Epithelial cell of esophagus (primary cell): ENCODE data around the gene UFD1.

Experiments used
- DNase-seq: peaks from one replicate; pipeline ENCODE4 v3.0.0; 2010; ENCODE audit warnings: low read depth
- H3K4me3 ChIP-seq: 2 replicates; pipeline ENCODE4 v1.5.1; 2011; ENCODE audit warnings: mild to moderate bottlenecking, low read length, control low read depth
- TF ChIP-seq, protein P1 (sequence below): IDR thresholded peaks from 2 replicates; pipeline ENCODE4 v1.5.1; 2011; ENCODE audit warnings: low read depth, mild to moderate bottlenecking, low read length, control low read depth, inconsistent platforms; ENCODE audit not compliant: insufficient read depth; ENCODE audit errors: missing control alignments

Gene UFD1

DNA sequence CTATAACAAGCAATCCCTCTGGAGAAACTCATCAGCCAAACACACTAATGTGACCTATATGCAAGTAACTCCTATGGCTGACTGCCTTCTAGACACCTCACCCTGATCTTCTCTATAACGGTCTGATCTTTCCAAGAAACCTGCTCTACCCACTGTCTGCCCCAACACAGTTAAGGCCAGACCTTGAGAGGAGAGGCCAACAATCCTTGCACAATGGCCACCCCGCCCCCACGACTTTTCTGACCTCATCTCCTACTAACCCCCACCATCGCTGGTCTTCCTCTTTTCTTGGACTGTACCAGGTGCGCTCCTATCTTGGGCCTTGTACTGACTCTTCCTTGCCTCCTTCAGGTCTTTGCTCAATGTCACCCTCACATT lies 59.9 kb downstream of the UFD1 start:
- H3K4me3 ChIP-seq: no peak overlapping the region
- DNase-seq: no peak
- TF ChIP-seq, protein P1, sequence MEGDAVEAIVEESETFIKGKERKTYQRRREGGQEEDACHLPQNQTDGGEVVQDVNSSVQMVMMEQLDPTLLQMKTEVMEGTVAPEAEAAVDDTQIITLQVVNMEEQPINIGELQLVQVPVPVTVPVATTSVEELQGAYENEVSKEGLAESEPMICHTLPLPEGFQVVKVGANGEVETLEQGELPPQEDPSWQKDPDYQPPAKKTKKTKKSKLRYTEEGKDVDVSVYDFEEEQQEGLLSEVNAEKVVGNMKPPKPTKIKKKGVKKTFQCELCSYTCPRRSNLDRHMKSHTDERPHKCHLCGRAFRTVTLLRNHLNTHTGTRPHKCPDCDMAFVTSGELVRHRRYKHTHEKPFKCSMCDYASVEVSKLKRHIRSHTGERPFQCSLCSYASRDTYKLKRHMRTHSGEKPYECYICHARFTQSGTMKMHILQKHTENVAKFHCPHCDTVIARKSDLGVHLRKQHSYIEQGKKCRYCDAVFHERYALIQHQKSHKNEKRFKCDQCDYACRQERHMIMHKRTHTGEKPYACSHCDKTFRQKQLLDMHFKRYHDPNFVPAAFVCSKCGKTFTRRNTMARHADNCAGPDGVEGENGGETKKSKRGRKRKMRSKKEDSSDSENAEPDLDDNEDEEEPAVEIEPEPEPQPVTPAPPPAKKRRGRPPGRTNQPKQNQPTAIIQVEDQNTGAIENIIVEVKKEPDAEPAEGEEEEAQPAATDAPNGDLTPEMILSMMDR: no peak

DNA sequence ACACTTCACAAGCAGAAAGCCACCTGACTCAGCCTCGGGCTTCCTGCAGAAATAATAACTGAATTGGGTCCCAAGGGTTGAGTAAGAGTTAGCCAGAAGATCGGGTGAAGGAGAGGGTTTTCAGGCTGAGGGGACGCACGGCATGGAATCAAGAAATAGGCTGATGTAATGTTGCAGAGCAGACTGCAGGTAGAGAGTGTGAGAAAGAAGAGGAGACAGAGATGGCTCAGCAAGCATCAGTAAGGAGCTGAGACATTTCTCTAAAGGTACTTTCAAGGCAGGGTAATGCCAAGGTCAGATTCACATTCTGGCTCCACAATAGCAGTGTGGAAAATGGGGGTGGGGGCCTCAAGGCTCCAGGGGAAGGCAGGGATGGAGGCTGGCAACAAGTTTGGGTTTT lies 66.1 kb downstream of the UFD1 start:
- H3K4me3 ChIP-seq: no peak overlapping the region
- TF ChIP-seq, protein P1: no peak
- DNase-seq: no peak

DNA sequence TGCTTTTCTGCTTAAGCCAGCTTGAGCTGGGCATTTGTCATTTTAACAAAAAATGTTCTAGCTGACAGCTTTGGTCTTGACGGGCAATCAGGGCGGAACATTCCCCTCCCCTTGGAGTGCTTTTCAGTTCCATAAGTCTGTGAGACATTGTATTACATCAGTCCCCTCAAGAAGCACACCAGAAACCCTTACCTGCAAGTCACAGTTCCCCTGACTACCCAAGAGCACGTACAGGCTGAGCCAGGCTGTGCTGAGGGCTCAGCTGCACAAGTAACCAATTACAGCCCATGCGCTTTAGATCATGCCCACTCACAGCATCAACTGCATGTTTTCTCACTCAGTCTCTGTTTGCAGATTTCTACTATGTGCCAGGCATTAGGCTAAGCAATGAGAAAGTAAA lies 66.5 kb downstream of the UFD1 start:
- TF ChIP-seq, protein P1: no peak
- H3K4me3 ChIP-seq: no peak overlapping the region
- no peak for DNase-seq

DNA sequence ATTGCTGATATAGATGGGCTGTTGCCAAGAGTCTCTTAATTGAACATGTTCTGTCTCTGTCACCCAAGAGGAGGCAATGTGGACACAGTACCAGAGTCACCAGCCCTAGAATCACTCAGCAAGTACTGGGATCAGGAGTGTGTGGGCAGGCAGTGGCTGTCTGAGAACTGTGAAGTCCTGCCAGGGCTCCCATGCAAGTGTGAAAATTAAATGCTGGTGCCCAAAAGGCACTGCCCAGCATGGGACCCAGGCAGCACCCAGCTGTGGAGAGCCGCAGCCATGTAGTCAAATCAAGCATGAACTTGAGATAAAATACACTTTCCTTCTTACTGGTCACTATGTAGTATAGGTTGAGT lies 67.3 kb downstream of the UFD1 start:
- TF ChIP-seq, protein P1: no peak
- H3K4me3 ChIP-seq: no peak overlapping the region
- no peak for DNase-seq

DNA sequence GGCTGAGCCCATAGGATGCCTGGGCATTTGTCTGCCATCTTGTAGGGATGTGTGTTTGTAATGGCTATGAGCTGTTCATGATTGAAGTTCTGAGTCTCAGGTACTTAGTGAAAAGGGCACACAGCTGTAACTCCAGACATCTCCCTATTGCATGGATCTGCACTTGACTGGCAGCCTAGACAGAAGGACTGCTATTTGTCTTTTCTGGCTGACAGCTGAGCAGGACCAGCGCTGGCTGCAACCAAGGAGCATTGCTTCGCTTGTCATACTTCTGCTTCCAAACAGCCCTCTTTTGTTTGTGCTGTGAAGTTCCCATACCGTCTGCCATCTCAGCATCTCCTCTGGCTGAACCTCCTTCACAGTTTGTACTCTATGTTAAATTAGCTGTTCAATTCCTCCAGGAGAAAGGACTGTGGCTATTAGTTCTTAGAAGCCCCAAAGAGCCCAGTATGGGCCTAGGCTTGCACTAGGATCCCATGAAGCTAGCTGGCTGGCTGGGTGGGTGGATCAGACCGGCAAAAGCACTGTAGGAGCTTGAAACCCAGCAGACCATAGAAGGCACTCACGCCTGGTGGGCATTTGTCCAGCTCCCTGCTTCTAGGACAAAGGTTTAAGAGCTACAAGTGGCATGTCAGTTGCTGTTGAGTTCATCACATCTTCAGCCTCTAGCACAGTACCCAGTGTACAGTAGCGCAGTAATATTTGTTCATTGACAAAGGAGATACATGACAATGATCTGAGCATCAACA lies 67.9 kb downstream of the UFD1 start:
- no peak overlapping the region for H3K4me3 ChIP-seq
- TF ChIP-seq, protein P1: no peak
- DNase-seq: no peak

DNA sequence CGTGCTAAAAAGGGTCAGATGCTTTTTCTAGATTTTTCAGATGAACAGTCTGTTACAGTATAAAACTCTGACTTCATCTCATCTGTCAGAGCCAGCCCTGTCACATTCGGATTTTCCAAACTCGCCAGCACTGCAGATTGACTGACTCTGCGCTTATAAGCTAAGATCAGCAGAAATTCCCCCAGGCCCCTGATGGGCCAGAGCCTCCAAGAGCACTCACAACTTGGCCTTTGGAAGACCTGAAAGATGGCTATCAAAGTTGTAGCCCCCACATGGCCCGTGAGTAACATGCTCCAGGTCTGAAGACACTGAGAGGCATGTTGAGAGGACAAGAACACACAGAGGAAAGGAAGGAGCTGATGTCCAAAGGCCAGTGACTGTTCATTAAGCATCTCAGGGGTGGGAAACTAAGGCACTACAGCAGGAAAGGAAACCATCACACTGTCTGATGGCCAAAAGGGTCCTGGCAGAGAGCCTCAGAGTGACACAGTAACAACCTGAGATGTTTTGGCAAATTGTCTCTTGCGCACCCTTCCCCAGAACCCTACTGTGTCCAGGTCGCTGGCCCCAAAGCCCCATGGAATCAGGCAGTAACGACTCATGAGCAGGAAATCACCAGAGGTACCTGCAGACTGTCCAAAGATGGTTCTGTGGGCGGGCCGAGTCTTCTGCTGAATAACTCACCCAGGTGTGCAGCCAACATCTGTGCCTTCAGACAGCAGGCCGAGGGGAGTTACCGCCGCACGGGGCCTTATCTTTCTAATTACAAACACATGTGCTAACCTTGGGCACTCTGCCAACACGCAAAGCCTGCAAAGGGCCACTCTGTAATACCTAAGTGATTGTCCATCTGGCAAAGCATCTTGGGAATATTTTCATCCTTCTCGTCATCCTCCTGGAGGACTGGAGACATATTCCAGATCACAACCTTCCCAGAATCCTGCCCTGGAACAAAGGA lies 71.1 kb downstream of the UFD1 start:
- no peak overlapping the region for H3K4me3 ChIP-seq
- TF ChIP-seq, protein P1: no peak
- no peak for DNase-seq
